ENCODE data around the gene HTT.

The HTT gene

DNA sequence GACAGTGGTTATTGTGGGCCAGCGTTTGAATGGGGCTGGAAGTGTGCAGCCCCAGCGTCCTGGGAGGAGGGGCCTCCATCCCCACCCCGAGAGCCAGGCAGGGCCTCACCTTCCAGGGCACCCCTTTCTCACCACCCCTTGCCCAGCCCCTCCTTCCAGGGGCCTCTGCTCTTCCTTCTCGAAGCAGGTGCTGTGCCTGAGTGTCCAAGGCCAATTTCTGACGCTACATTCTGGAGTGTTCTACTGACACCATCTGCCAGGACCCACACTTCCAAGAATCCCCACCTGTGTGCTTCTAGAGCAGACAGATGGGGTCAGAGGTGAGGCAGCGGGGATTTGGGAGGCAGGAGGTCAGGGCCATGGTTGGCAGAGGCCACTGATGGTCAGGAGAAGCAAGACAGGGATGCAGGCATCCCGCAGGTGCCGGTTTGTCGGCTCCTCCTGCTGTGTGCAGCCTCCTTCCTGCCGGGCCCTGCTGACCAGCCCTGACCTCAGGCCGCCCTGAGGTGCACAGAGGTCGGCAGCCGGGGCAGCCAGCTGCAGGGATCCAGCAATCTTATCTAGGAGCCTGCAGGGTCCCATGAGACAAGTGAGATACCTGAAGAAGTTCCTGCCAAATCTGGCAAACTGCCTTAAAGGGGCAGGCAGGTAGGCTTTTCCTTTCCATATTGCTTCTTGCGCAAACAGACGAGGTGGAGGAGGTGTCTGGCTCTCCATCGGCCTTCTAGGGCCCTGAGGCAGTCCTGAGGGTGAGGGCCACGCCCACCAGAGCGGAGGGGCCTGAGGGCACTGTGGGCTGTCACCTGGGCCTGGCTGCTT lies 193.3 kb downstream of the HTT start:
- no peak for DNase-seq (ENCODE audit: low read depth)

DNA sequence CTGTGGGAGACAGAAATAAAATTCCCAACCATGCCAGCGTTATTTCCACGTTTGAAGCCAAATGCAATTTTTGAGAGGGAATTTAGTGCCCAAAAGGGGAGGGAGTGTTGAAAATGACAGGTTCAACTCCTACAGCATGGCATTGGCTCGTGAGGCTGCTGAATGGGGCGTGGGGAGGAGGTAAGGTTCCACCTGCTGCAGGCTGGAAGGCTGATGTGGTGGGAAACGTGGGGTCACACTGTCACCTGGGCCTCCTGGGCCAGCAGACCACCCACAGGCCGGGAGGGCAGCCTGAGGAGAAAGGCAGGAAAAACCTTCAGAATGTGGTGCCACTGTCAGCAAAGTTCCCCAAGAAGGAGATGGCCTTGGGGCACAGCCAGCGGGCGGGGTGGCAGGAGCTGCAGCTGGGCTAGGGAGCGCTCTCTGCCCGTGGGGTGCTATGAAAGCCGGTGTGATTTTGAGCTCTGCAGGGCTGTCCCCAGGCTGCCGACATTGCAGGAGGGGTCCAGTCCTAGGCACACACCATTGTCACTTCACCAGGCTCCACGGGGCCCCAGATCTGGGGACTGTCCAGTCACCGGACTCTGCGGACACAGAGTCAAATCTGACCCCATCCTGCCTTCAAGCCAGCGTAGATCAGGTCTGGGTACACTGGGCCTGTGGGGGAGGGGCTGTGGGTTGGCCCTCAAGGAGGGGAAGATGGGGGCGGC lies 194.1 kb downstream of the HTT start:
- DNase-seq (ENCODE audit: low read depth), result no peak

DNA sequence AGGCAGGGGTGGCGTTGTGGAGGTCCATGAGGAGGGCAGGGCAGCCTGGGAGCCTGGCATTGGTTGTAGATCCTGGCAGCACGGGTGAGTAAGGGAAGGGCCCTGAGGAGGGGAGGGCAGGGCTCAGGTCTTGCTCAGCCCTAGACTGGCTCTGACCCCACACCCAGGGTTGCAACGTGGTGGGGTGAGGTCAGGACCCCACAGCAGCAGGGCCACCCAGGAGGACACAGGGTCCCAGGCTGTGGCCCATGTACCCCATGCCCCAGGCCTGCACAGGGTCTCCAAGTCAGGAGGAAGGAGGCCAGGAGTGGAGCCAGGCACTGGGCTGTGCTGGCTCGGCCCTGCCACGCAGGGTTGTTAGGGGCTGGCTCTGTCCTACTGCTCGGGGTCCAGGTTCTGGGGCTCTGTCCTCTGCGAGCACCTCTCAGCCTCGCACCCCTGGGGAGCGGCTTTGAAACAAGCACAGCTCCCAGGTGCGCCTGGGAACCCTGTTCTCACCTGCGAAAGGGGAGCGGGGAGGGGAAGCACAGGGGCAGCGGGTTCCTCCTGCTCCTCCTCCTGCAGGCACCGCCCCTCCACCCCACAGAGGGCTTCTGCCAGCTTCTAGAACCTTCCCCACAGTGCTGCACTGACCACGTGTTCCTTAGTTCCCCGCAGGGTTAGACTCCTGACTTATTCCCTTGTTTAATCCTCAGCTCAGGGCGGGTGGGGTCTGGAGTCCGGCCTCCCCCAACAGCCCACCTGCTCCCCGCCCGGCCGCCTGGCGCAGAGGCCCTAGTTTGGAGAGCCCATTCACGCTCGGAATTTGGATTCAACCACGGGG lies 194.8 kb downstream of the HTT start:
- DNase-seq (ENCODE audit: low read depth), result no peak

DNA sequence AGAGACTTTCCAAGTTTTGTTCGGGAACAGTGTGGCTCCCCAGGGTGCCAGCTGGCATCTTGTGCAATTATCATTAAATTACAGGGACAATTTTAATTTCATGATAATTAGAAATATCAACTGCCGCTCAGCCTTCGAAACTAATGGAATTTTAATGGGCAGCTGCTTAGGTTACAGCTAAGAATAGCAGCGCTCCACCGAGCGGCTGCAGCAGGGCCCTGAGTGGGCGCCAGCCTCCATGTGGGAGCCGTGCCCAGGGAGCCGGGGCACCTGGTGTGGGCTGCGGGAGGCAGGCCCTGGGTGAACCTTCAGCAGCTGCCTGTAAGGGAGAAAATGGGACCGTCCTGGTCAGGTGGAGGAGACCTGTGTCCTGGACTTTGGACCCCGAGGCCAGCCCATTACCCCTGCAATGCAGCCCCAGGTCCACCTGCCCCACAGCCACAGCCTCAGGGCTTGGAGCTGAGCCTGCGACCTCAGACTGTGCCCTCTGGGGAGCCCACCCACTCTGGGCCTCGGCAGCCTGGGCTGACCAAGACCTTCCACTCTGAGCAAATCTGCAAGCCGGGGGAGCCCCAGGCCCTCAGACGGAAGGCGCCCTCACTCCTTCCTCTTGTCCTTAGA lies 195.6 kb downstream of the HTT start:
- no peak for DNase-seq (ENCODE audit: low read depth)

DNA sequence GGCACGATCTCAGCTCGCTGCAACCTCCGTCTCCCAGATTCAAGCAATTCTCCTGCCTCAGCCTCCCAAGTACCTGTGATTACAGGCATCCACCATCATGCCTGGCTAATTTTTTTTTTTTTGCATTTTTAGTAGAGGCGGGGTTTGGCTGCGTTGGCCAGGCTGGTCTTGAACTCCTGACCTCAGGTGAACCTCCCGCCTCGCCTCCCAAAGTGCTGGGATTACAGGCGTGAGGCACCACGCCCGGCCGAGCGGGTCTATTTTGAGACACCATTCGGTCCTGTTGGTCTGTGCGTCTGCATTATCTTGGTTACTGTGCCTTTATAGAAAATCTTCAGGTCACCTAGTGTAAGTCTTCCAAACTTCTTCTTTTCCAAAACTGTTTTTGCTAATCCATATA lies 196.7 kb downstream of the HTT start:
- no peak for DNase-seq (ENCODE audit: low read depth)

DNA sequence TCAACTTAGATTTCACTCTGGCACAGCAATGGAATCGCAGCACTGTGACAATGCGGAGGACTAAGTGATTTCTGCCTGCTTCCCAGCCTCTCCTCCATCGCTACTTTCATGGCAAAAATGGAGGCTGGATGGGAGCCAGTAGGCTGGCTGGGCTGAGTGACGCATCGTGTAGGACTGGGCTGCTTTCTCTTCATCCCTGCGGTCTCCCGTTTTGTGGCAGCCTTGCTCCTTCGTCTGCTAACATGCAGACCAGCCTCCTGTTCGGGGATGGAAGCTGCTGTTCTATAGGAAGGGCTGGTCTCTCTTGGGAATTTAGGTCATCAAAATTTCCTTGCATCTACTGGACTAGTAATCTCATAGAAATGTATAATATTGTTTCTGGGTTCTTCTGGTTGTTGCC lies 202.5 kb downstream of the HTT start:
- DNase-seq (ENCODE audit: low read depth), result no peak

DNA sequence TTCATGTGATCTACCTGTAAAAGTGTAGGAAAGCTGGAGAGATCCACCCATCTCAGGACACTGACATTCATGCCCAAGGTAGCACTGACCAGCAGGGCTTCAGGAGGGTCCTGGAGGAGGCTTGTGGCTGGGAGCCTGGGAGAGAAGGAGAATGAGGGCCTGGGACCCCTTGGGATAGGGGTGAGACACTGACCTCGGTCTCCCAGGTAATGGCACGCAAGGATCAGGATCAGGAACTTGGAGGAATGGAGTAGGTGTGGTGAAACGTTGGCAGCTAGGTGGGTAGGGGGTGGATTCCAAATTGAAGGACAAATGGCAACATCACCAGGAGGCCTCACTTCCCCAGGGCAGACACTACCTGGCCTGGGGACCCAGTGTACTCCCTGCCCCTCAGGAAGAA lies 206.0 kb downstream of the HTT start:
- DNase-seq (ENCODE audit: low read depth), result no peak

DNA sequence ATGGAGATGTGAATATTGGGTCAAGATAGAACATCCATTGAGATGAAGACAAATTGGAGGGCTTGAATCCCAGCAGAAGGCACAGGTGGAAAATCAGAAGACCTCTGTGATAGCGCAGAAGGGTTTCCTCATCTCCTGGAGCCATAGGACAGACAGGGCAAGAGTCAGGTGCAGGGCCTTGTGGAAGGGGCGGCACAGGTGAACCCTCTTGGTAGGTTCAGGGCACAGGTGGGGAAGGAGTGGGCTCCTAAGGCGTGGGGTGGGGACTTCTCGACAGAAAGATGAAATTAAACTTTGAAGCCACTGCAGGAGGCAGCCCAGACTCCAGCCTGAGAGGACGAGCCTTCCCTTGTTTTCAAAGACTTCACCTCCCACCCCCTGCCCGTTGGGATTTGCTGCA lies 209.0 kb downstream of the HTT start:
- no peak for DNase-seq (ENCODE audit: low read depth)

DNA sequence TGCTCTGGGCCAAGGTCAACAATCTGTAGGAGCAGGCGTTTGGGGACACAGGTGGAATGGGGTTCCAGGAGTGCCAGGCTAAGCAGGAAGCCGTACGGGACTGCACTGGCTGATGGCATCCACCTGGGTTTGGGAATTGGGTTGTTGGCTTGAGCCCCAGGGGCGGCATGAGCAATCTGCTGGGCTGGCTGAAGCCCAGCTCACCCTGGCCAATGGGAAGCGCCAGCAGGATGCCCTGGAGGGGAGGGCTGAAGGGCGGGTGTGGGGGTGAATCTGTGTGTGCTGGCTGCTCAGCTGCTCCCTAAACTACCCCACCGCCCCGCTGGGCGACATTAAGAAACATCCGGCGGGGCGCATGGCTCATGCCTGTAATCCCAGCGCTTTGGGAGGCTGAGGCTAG lies 209.4 kb downstream of the HTT start:
- DNase-seq (ENCODE audit: low read depth), result no peak

DNA sequence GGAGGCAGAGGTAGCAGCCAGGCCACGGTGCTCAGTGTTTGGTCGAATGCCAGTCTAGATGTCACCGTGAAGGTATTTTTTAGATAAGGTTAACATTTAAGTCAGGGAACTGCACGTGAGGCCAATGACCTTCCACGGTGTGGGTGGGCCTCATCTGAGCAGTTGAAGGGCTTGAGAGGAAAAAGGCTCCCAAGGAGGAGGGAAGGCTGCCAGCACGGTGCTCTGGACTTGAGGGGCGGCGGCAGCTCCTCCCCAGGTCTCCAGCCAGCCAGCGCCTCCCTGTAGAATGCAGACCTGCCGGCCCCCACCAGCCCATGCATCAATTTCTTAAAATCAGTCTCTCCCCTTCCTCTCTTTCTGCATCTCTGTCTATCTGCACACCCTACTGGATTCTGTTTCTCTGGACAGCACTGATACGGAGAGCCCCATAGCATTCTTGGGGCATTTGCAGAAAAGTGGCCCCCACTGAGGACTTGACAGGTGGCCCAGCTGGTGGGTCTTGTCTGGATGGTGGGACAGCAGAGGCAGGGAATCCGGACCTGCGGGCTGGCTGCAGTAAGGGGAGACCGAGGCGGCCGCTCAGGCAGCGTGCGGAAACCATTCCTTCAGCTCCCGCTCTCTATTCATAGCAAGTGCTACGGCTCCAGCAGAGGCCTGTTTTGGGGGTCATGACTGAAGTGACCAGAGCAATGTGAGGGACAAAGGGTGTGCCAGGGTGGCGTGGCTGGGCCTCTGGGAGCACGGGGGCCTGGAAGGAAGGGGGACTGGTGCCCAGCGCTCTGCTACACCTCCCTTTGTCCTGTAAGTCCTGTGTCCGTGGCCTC lies 210.5 kb downstream of the HTT start:
- no peak for DNase-seq (ENCODE audit: low read depth)

DNA sequence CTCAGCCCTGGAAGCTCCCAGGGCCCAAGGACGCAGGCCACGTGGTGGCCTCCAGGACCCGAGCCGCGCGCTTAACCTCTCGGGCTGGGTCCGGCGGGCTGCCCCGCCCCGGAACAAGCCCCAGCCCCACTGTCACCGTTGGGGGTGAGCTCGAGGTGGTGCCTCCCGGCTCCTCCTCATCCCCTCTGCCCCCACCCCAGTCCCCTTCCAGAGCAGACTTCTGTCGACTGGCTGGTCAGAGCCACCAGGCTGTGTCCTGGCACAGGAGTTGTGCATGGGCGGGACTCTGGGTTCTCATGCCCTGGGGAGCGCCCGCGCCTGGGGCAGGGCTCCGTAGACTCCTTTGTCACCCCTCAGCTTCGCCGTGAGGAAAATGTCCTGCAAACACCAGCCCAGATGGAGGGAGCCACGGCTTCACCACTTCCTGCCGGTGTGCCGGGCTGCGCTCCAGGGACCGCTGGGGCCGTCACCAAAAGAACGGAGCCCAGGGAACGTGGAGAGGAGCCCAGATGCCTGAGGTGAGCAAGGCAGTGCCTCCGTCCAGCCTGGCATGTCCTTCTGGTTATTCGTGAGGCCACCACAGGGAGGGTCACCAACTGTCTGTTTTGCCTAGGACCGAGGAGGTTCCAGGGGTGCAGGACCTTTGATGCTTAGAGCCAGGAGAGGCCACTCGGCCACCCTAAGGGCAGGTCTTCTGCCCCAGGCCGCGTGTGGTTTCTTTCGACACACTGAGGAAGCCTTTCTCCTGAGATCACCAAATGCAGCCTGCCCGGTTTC lies 211.3 kb downstream of the HTT start:
- DNase-seq (ENCODE audit: low read depth), result no peak

DNA sequence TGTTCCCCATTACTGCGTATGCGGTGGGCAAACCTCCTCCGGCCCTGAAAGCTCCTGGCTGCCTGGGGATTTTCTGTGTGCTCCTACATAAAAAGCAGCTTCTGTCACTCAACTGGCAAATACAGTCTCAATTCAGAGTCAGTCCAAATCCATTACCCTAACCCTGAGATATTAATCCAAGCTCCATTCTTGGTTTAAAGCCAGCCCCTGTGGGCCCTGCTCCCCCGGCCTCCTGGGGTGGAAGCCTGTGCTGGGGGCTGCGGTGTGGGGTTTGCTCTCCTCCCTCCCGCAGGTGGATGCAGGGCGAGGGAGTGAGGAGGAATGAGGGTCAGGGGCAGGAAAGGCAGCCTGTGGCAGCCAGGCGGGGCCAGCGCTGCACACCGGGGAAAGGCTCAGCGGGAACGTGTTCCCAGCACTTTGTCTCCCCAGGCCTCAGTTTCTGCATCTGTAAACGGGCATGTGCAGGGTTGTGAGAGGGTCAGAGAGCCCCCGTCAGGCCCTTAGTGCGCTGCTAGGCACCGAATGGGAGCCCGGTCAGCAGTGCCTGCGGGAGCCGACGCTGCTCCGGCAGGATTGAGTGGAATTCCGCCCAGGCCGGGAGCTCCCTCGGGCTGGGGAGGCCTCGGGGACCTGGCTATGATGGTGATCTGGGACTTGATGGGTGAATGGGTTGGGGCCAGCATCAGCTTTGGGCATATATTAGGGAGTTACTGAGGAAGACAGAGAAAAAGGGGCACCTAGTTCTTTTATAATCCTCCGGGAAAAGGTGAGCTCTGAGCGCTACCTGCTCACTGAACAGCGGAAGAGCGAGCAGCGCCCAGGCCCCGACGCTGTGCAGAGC lies 212.1 kb downstream of the HTT start:
- DNase-seq (ENCODE audit: low read depth), result no peak

DNA sequence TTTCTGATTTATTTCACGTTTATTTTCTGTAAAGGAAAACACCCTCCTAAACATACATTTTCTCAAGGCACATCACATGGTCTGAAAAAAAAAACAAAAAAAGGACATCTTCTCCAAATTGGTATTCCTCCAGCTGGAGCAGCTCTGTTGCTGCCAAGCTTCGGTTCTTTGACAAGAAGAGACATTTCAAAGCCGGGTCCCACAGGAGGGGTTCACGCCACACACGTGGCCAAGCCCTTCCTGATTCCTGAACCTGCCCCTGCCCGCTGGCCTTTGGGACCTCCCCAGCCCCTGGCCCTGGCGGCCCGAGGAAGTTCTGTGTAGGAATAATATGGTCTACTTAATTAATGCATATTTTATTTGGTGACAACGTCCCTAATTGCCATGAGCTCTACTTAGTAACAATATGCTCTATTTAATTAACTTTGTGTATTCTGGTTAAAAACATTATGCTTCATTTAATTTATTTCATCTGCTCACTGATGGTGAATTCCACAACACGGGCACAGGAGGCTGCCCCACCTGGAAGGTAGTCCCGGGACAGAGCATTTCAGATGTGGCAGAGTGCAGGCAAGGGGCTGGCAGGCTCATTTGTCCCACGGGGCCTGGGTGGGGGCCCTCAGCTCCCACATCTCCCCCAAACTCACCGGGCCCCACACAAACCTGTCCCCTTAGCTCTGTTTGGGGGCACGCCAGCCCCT lies 212.9 kb downstream of the HTT start:
- no peak for DNase-seq (ENCODE audit: low read depth)

DNA sequence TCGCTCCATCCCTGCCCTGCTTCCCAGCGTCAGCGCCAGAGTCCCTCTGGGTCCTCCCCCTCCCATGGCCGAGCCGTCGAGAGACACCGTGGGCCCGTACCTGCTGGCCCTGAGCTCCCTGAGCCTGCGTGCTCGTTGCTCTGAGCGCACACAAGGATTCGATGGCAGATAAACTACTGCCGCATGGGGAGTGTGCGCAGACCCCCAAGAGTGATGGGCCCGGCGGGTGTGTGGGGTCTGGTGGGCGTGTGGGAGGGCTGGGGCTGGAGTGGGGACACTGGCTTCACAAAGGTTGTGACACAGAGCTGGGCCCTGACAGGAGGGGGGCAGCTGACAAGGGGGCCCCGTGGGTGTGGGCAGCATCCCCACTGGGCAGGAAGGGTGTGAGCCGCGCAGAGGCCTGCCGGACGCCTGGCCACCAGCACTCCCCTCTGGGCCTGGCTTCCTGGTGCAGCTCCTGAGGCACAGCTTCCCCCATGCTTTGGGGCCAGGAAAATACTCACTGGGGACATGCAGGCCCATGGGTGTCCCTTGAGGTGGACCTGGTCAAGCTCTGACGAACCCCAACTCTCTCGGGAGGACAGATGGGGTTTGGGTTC lies 213.6 kb downstream of the HTT start:
- DNase-seq (ENCODE audit: low read depth), result no peak

DNA sequence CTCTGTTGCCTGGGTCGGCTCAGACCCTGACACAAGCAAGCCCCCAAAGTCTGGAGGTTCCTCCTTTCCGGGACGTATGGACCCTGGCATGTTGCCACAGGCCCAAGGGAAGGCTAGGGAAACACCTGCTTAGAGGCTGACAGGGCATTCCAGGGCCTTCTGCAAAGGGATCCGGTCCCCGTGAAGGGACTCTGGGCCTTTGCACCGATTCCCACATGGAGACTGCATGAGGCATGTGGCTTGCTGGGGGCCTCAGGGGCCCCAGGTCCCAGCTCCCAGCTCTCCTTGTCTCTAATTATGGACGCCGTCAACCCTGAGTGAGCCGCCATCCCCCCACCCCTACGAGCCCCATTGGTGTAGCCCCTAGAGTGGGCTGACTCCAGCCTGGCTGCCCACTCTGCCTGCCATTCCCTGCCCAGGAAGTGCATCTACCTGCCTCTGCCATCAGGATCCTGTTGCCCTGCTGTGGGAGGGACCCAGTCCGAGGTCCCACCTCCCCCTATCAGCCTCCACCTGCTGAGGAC lies 214.2 kb downstream of the HTT start:
- no peak for DNase-seq (ENCODE audit: low read depth)

DNA sequence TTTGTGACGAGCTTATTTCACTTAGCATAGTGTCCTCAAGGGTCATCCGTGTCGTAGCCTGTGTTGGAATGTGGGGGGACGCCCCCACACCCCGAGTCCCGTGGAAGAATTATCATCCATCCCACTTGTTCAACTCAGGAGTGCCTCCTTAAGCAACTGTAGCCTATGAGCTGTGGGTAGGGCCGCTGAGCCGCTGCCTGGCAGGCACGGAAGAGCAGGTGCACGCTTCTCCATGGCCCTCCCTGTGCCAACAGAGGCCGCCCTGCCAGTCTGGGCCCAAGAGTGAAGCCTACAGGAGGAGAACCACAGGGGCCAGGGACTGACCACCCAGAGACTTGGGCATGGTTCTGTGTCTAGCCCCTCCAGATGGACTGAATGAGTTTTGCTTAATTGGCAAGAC lies 216.0 kb downstream of the HTT start:
- no peak for DNase-seq (ENCODE audit: low read depth)

DNA sequence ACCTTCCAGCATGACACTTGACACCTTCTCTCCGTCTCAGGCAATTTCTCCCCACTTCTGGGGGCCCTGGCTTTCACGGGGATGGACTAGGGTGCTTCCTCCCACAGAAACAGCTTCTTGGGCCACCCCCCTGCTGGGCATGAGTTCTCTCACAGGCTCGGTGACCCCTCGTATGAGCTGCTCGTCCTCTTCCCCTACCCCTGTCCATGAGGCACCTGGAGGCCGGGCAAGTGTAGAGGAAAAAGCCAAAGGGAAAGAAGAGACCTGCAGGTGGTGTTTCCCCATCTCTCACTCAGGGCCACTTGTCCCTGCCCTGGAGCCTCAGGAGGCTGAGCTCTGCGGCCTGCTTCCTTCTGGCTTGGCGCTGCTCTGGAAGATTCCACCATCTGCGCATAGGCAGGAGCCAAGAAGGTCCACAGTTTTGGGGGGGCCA lies 216.4 kb downstream of the HTT start:
- no peak for DNase-seq (ENCODE audit: low read depth)

DNA sequence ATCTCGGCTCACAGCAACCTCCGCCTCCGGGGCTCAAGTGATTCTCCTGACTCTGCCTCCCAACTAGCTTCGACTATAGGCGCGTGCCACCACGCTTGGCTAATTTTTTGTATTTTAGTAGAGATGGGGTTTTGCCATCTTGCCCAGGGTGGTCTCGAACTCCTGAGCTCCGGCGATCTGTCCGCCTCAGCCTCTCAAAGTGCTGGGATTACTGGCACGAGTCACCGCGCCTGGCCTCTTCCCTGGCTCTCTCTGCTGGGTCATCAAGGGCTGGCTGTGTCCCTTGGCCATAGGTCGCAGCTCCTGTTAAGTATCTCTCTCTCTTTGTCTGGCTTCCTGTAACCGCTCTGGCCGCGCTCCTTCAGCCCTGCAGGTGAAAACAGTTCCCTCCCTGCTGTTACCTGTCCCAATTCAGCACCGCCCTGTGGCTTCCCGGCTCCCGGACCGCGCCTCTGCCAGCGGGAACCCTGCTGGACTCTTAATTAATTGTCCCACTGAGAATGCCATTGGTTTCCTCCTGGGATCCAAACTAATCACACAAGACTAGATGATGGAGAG lies 217.0 kb downstream of the HTT start:
- no peak for DNase-seq (ENCODE audit: low read depth)
